Ishikawa (cell line): ENCODE data around the gene IL4R.

ENCODE experiments used
- CEBPB ChIP-seq: IDR thresholded peaks from 2 replicates; pipeline ENCODE4 v1.6.1; 2012
- CREB1 ChIP-seq: IDR thresholded peaks from 2 replicates; pipeline ENCODE4 v1.6.1; 2012; ENCODE audit warnings: low read depth
- EGR1 ChIP-seq: IDR thresholded peaks from 2 replicates; pipeline ENCODE4 v1.6.1; 2012
- EP300 ChIP-seq: IDR thresholded peaks from 2 replicates; pipeline ENCODE4 v1.6.1; 2012; ENCODE audit warnings: borderline replicate concordance
- FOXM1 ChIP-seq: IDR thresholded peaks from 2 replicates; pipeline ENCODE4 v1.6.1; 2012; ENCODE audit warnings: low read depth, borderline replicate concordance
- NFIC ChIP-seq: IDR thresholded peaks from 2 replicates; pipeline ENCODE4 v1.6.1; 2012
- RAD21 ChIP-seq: IDR thresholded peaks from 2 replicates; pipeline ENCODE4 v1.6.1; 2012; ENCODE audit warnings: low read depth
- TAF1 ChIP-seq: IDR thresholded peaks from 2 replicates; pipeline ENCODE4 v1.6.1; 2012; ENCODE audit warnings: low read depth, mild to moderate bottlenecking
- TCF12 ChIP-seq: IDR thresholded peaks from 2 replicates; pipeline ENCODE4 v1.6.1; 2012; ENCODE audit warnings: low read depth
- TEAD4 ChIP-seq: IDR thresholded peaks from 2 replicates; pipeline ENCODE4 v1.6.1; 2012
- YY1 ChIP-seq: IDR thresholded peaks from 2 replicates; pipeline ENCODE4 v1.6.1; 2012; ENCODE audit warnings: low read depth
- ZBTB7A ChIP-seq: IDR thresholded peaks from 2 replicates; pipeline ENCODE4 v1.6.1; 2012; ENCODE audit warnings: low read depth
- TF ChIP-seq, protein P1 (sequence below): IDR thresholded peaks from 2 replicates; pipeline ENCODE4 v1.6.1; 2012; ENCODE audit warnings: low read depth, mild to moderate bottlenecking
- TF ChIP-seq, protein P2 (sequence below): IDR thresholded peaks from 2 replicates; pipeline ENCODE4 v1.6.1; 2012

DNA sequence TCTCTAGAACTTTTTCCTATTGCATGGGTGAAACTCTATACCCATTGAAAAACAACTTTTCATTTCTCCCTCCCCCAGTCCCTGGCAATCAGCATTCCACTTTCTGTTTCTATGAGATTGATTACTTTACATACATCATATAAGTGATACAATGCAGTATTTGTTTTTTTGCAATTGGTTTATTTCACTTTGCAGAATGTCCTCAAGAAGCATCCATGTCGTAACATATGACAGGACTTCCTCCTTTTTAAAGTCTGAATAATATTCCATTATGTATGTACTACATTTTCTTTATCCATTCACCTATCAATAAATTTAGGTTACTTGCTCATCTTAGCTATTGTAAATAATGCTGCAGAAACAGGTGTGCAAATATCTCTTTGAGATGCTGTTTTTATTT is 97.0 kb downstream of the IL4R start:
- TF ChIP-seq TAF1 = no peak
- TF ChIP-seq EP300 = no peak
- TF ChIP-seq YY1 = no peak
- TF ChIP-seq CREB1 = no peak
- TF ChIP-seq TCF12 = no peak
- TF ChIP-seq, protein P1, sequence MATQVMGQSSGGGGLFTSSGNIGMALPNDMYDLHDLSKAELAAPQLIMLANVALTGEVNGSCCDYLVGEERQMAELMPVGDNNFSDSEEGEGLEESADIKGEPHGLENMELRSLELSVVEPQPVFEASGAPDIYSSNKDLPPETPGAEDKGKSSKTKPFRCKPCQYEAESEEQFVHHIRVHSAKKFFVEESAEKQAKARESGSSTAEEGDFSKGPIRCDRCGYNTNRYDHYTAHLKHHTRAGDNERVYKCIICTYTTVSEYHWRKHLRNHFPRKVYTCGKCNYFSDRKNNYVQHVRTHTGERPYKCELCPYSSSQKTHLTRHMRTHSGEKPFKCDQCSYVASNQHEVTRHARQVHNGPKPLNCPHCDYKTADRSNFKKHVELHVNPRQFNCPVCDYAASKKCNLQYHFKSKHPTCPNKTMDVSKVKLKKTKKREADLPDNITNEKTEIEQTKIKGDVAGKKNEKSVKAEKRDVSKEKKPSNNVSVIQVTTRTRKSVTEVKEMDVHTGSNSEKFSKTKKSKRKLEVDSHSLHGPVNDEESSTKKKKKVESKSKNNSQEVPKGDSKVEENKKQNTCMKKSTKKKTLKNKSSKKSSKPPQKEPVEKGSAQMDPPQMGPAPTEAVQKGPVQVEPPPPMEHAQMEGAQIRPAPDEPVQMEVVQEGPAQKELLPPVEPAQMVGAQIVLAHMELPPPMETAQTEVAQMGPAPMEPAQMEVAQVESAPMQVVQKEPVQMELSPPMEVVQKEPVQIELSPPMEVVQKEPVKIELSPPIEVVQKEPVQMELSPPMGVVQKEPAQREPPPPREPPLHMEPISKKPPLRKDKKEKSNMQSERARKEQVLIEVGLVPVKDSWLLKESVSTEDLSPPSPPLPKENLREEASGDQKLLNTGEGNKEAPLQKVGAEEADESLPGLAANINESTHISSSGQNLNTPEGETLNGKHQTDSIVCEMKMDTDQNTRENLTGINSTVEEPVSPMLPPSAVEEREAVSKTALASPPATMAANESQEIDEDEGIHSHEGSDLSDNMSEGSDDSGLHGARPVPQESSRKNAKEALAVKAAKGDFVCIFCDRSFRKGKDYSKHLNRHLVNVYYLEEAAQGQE = no peak
- TF ChIP-seq, protein P2, sequence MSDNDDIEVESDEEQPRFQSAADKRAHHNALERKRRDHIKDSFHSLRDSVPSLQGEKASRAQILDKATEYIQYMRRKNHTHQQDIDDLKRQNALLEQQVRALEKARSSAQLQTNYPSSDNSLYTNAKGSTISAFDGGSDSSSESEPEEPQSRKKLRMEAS = no peak
- TF ChIP-seq EGR1 = no peak
- TF ChIP-seq FOXM1 = no peak
- TF ChIP-seq RAD21 = no peak
- TF ChIP-seq NFIC = no peak
- TF ChIP-seq TEAD4 = no peak
- TF ChIP-seq CEBPB = no peak
- no peak for TF ChIP-seq ZBTB7A
